ENCODE data around the gene EMD.

EMD gene

DNA sequence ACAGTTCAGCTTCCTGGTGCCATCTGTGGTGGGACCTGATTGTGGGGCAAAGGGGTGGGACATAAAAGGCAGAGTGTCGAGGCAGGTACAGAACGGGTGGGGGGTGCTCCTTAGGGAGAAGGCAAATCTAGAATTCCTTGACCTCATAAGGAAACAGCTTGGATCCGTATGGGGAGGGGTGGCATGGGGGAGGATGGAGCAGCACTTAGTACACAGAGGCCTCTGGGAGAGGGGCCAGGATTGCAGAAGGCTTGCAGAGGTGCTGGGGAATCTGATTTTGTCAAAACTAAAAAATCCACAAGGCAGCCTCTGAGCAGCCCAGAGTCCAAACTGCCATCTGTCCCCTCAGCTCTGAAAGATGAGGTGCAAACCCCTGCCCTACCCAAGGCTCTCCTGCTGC is 2.3 kb upstream of the EMD start:
- POLR2A ChIA-PET = no interaction called here
- CTCF ChIA-PET = interaction anchor here (5.2 kb wide), 1 partner anchor 151 kb away, joined by 27 read pairs; no protein-coding TSS in a partner anchor
- TF ChIP-seq, protein P1, sequence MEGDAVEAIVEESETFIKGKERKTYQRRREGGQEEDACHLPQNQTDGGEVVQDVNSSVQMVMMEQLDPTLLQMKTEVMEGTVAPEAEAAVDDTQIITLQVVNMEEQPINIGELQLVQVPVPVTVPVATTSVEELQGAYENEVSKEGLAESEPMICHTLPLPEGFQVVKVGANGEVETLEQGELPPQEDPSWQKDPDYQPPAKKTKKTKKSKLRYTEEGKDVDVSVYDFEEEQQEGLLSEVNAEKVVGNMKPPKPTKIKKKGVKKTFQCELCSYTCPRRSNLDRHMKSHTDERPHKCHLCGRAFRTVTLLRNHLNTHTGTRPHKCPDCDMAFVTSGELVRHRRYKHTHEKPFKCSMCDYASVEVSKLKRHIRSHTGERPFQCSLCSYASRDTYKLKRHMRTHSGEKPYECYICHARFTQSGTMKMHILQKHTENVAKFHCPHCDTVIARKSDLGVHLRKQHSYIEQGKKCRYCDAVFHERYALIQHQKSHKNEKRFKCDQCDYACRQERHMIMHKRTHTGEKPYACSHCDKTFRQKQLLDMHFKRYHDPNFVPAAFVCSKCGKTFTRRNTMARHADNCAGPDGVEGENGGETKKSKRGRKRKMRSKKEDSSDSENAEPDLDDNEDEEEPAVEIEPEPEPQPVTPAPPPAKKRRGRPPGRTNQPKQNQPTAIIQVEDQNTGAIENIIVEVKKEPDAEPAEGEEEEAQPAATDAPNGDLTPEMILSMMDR (IDR thresholded peaks at IDR 0.05; ENCODE audit: control extremely low read depth, extremely low read depth, low read depth, missing control alignments) = no peak
- no peak for DNase-seq (ENCODE audit: extremely low spot score)

DNA sequence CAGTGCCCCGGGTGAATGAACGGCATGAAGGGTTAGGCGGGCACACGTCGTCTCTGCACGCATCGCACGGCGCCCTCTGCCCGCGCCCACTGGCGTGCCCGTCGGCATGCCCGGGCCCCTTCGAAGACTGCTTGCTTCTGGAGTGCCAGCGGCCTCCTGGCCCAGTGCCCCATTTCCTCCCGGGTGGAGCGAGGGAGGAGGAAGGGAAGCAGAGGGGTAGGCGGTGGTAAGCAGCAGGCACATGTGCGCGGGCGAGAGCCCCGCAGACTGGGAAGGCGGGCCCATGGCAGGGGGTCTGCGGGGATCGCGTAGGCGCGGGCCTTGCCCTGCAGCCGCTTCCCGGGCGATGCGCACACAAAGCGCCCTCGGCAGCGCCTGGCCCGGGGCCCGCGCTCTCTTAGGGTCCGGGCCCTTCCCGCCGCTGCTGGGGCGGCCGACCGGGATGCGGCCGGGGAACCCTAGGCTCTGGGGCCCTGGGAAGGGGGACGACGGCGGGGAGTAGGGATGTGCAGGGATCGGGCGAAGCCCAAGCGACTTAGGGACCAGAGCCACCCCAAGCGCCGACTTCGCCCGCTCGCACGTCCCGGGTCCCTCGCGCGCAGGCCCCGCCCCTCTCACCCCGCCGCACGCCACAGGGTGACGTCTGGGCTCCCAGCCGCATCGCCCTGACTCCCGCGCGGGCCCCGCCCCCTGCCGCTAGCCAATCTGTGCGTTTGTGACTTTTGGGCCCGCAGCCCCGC is 866 bp upstream of the EMD start:
- POLR2A ChIA-PET = interaction anchor here (0.8 kb wide), 1 partner anchor 19 kb away, joined by 3 read pairs; no protein-coding TSS in a partner anchor
- DNase-seq (ENCODE audit: extremely low spot score) = peak; percentile 81
- TF ChIP-seq, protein P1 (IDR thresholded peaks at IDR 0.05; ENCODE audit: control extremely low read depth, extremely low read depth, low read depth, missing control alignments) = no peak
- CTCF ChIA-PET = interaction anchor here (1.0 to 1.1 kb wide), 3 partner anchors 21 to 149 kb away, joined by 3 to 4 read pairs (median 3); partner anchors contain the start of gene RPL10

DNA sequence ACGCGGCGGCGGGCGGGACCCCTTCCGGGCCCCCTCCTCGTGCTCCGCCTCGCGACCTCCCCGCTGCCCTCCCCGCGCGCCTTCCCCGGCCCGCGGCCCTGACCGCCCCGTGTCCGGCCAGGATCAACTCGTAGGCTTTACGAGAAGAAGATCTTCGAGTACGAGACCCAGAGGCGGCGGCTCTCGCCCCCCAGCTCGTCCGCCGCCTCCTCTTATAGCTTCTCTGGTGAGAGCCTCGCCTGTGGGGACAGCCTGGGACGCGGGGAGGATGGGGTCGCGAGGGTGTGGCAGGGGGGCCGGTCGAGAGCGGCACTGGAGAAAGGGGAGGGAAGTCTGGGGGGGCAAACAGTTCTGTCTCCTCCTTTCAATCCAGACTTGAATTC is 465 bp downstream of the EMD start:
- CTCF ChIA-PET = interaction anchor here (1.0 to 1.1 kb wide), 2 partner anchors 19 to 147 kb away, joined by 3 to 4 read pairs; partner anchors contain the start of gene RPL10

DNA sequence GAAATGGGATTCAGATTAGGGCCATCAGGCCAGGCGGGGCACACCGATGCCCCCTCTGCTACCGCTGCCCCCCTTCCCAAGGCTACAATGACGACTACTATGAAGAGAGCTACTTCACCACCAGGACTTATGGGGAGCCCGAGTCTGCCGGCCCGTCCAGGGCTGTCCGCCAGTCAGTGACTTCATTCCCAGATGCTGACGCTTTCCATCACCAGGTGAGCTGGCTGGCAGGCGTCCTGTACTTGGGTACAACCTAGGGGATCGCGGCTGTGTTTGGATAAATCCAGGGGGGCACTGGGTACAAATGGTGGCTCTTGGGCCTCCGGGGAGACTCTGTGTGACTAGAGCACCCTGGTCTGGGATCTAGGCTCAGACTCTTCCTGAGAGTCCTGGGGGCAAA is 1.1 kb downstream of the EMD start:
- TF ChIP-seq, protein P1 (IDR thresholded peaks at IDR 0.05; ENCODE audit: control extremely low read depth, extremely low read depth, low read depth, missing control alignments) = no peak
- no peak for DNase-seq (ENCODE audit: extremely low spot score)
- ChIA-PET POLR2A (no interaction called here), CTCF (no interaction called here)

More for the DNA sequence above, 465 bp downstream of the EMD start:
- TF ChIP-seq, protein P1 (IDR thresholded peaks at IDR 0.05; ENCODE audit: control extremely low read depth, extremely low read depth, low read depth, missing control alignments) = no peak
- POLR2A ChIA-PET = no interaction called here
- DNase-seq (ENCODE audit: extremely low spot score) = no peak

DNA sequence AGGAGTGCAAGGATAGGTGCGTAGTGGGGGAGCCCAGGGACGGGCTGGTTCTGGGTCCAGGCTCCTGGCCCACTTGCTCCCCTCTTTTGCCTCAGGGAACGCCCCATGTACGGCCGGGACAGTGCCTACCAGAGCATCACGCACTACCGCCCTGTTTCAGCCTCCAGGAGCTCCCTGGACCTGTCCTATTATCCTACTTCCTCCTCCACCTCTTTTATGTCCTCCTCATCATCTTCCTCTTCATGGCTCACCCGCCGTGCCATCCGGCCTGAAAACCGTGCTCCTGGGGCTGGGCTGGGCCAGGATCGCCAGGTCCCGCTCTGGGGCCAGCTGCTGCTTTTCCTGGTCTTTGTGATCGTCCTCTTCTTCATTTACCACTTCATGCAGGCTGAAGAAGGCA is 1.7 kb downstream of the EMD start:
- CTCF ChIA-PET = no interaction called here
- TF ChIP-seq, protein P1 (IDR thresholded peaks at IDR 0.05; ENCODE audit: control extremely low read depth, extremely low read depth, low read depth, missing control alignments) = no peak
- DNase-seq (ENCODE audit: extremely low spot score) = no peak
- POLR2A ChIA-PET = no interaction called here

DNA sequence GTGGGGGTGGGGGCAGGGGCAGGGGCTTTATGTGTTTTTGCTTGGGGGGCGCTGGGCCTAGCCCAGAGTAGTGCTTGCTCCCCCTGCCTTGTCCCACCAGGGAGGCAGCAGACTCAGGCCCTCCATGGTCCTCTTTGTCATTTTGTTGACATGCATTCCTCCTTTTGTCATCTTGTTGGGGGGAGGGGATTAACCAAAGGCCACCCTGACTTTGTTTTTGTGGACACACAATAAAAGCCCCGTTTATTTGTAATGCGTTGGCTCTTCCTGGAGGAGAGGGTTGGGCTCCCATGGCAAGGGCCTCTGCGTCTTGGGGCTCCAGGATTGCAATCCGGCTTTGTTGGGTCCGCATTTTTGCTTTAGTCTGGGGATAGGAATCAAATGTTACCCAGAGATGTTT is 2.2 kb downstream of the EMD start:
- ChIA-PET CTCF (no interaction called here), POLR2A (no interaction called here)
- TF ChIP-seq, protein P1 (IDR thresholded peaks at IDR 0.05; ENCODE audit: control extremely low read depth, extremely low read depth, low read depth, missing control alignments) = no peak
- DNase-seq (ENCODE audit: extremely low spot score) = no peak
